HUES48 (cell line): ENCODE results near the gene SYDE2.
"Not testable (repeated sequence)": the region's sequence is repeated elsewhere in the genome, so short reads cannot be mapped to it uniquely, and the experiment has no call there.

ENCODE experiments used
- H3K27ac ChIP-seq: one replicate; pipeline ENCODE4 v1.7.0; 2013; ENCODE audit warnings: low read depth, low read length, inconsistent platforms
- H3K27me3 ChIP-seq: 2 replicates; pipeline ENCODE4 v1.6.1; 2013; ENCODE audit warnings: mild to moderate bottlenecking, low read length; ENCODE audit not compliant: control insufficient read depth, insufficient read depth
- H3K36me3 ChIP-seq: 2 replicates; pipeline ENCODE4 v1.6.1; 2013; ENCODE audit warnings: low read length; ENCODE audit not compliant: control insufficient read depth, insufficient read depth
- H3K4me1 ChIP-seq: 2 replicates; pipeline ENCODE4 v1.6.1; 2013; ENCODE audit warnings: mild to moderate bottlenecking, low read length; ENCODE audit not compliant: control insufficient read depth, insufficient read depth
- H3K4me3 ChIP-seq: 2 replicates; pipeline ENCODE4 v1.5.1; 2013; ENCODE audit warnings: mild to moderate bottlenecking, low read depth, low read length
- H3K9ac ChIP-seq: 2 replicates; pipeline ENCODE4 v1.6.1; 2013; ENCODE audit warnings: mild to moderate bottlenecking, low read depth, low read length, moderate library complexity
- H3K9me3 ChIP-seq: 2 replicates; pipeline ENCODE4 v1.6.1; 2013; ENCODE audit warnings: low read length; ENCODE audit not compliant: control insufficient read depth, insufficient read depth

Gene SYDE2

GRCh38 chr1:85192129-85192528 is 8.7 kb downstream of the SYDE2 start:
- not testable (repeated sequence) for H3K4me3 ChIP-seq, H3K27ac ChIP-seq, H3K27me3 ChIP-seq, H3K9me3 ChIP-seq, H3K9ac ChIP-seq
- Histone ChIP-seq H3K36me3 (peaks cover 23% of the 10 kb centered on the region), H3K4me1 (peaks cover 11% of the 10 kb centered on the region; the same call in 1 of the 2 replicates)

- no peak overlapping the region for H3K9ac ChIP-seq
- H3K27ac ChIP-seq: no peak overlapping the region
- H3K27me3 ChIP-seq: no peaks in the 10 kb centered on the region
- H3K4me1 ChIP-seq: no peaks in the 10 kb centered on the region
- no peak overlapping the region for H3K4me3 ChIP-seq
- H3K36me3 ChIP-seq: peaks cover 23% of the 10 kb centered on the region
- H3K9me3 ChIP-seq: no peaks in the 10 kb centered on the region
Measured at GRCh38 chr1:85189120-85189519, 11.7 kb downstream of the SYDE2 start.

GRCh38 chr1:85188530-85188929 is 12.3 kb downstream of the SYDE2 start:
- no peaks in the 10 kb centered on the region for H3K27me3 ChIP-seq
- no peak overlapping the region for H3K27ac ChIP-seq
- H3K9me3 ChIP-seq: no peaks in the 10 kb centered on the region
- H3K36me3 ChIP-seq: peaks cover 23% of the 10 kb centered on the region
- H3K4me1 ChIP-seq: no peaks in the 10 kb centered on the region
- no peak overlapping the region for H3K4me3 ChIP-seq
- no peak overlapping the region for H3K9ac ChIP-seq

GRCh38 chr1:85187021-85187420 is 13.8 kb downstream of the SYDE2 start:
- not testable (repeated sequence) for H3K4me1 ChIP-seq, H3K9ac ChIP-seq, H3K27ac ChIP-seq, H3K9me3 ChIP-seq, H3K4me3 ChIP-seq, H3K27me3 ChIP-seq
- H3K36me3 ChIP-seq: peaks cover 35% of the 10 kb centered on the region

GRCh38 chr1:85184245-85184644 is 16.6 kb downstream of the SYDE2 start:
- H3K36me3 ChIP-seq: peaks cover 27% of the 10 kb centered on the region
- H3K27me3 ChIP-seq: no peaks in the 10 kb centered on the region

GRCh38 chr1:85182700-85183099 is 18.1 kb downstream of the SYDE2 start:
- no peaks in the 10 kb centered on the region for H3K27me3 ChIP-seq

More at GRCh38 chr1:85184245-85184644, 16.6 kb downstream of the SYDE2 start:
- Histone ChIP-seq H3K4me3 (no peak overlapping the region), H3K4me1 (no peaks in the 10 kb centered on the region), H3K9ac (no peak overlapping the region), H3K9me3 (no peaks in the 10 kb centered on the region), H3K27ac (no peak overlapping the region)

GRCh38 chr1:85180869-85181268 is 19.9 kb downstream of the SYDE2 start:
- Histone ChIP-seq H3K9me3 (no peaks in the 10 kb centered on the region), H3K27ac (no peak overlapping the region), H3K27me3 (no peaks in the 10 kb centered on the region), H3K9ac (no peak overlapping the region), H3K36me3 (peaks cover 18% of the 10 kb centered on the region), H3K4me3 (no peak overlapping the region), H3K4me1 (no peaks in the 10 kb centered on the region)

More at GRCh38 chr1:85182700-85183099, 18.1 kb downstream of the SYDE2 start:
- Histone ChIP-seq H3K4me3 (no peak overlapping the region), H3K9ac (no peak overlapping the region), H3K9me3 (no peaks in the 10 kb centered on the region), H3K36me3 (peaks cover 18% of the 10 kb centered on the region), H3K27ac (no peak overlapping the region), H3K4me1 (no peaks in the 10 kb centered on the region)

GRCh38 chr1:85179522-85179921 is 21.3 kb downstream of the SYDE2 start:
- Histone ChIP-seq H3K9me3 (no peaks in the 10 kb centered on the region), H3K4me3 (no peak overlapping the region), H3K9ac (no peak overlapping the region), H3K4me1 (no peaks in the 10 kb centered on the region), H3K27me3 (no peaks in the 10 kb centered on the region), H3K27ac (no peak overlapping the region), H3K36me3 (peaks cover 18% of the 10 kb centered on the region)

GRCh38 chr1:85178396-85178795 is 22.4 kb downstream of the SYDE2 start:
- Histone ChIP-seq H3K9me3 (no peaks in the 10 kb centered on the region), H3K27me3 (no peaks in the 10 kb centered on the region), H3K27ac (no peak overlapping the region), H3K4me3 (no peak overlapping the region), H3K9ac (no peak overlapping the region), H3K36me3 (peaks cover 18% of the 10 kb centered on the region), H3K4me1 (no peaks in the 10 kb centered on the region)

GRCh38 chr1:85174503-85174902 is 26.3 kb downstream of the SYDE2 start:
- Histone ChIP-seq H3K9ac (no peak overlapping the region), H3K4me3 (no peak overlapping the region), H3K27ac (no peak overlapping the region), H3K27me3 (no peaks in the 10 kb centered on the region), H3K9me3 (no peaks in the 10 kb centered on the region), H3K36me3 (0 out of 2 replicates have a peak, but pooled peaks cover 2% of the 10 kb centered on the region), H3K4me1 (no peaks in the 10 kb centered on the region)

- Histone ChIP-seq H3K4me3 (no peak overlapping the region), H3K9ac (no peak overlapping the region), H3K27me3 (no peaks in the 10 kb centered on the region), H3K27ac (no peak overlapping the region), H3K4me1 (no peaks in the 10 kb centered on the region), H3K9me3 (no peaks in the 10 kb centered on the region), H3K36me3 (no peaks in the 10 kb centered on the region)
Measured at GRCh38 chr1:85172684-85173337, 28.0 kb downstream of the SYDE2 start.
